DND-41 (cell line): ENCODE results near the gene ALOX12B.

Source experiments
- CTCF ChIP-seq: IDR thresholded peaks from 2 replicates; pipeline ENCODE4 v1.5.1; 2012; ENCODE audit warnings: borderline replicate concordance, low read length, moderate library complexity, mild to moderate bottlenecking; ENCODE audit not compliant: poor library complexity, severe bottlenecking; ENCODE audit errors: extremely low read depth
- EZH2 ChIP-seq: IDR thresholded peaks from 3 replicates; pipeline ENCODE4 v1.6.1; 2012; ENCODE audit warnings: borderline replicate concordance, low read depth, mild to moderate bottlenecking, moderate library complexity, low read length, inconsistent platforms; ENCODE audit not compliant: severe bottlenecking

- no peak for TF ChIP-seq CTCF
- TF ChIP-seq EZH2, result no peak
Measured at GRCh38 chr17:8068736-8069586, 18.6 kb downstream of the ALOX12B start.
